GM19452 (cell line): ENCODE data around the gene ZNF462.

Source experiments
- ATAC-seq: cut with Tn5 transposase; IDR thresholded peaks from one replicate; pipeline ENCODE4 v1.9.1; 2021; ENCODE audit not compliant: unreplicated experiment

The ZNF462 gene

GRCh38 chr9:106864373-106865143, 1.6 kb downstream of the ZNF462 start:
- no peak for ATAC-seq

GRCh38 chr9:106866243-106866642, 3.3 kb downstream of the ZNF462 start:
- no peak for ATAC-seq

DNA sequence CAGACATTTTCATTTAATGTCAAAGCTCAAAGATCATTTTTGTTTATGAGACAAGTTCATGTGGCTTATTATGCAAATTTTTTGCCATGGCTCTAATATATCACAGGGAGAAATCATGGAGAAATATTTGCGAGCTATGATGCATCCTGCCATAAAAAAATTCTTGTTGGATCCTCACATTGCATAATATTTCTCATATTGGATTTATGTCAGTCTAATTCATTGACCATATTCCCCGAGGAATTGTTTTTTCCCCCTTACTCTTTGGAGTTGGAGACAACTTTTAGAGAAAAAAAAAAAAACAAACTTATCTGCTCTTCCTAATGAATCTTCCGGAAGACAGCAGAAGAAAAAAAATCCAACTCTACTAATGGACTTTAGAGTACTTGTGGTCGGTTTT, 4.3 kb downstream of the ZNF462 start:
- ATAC-seq: no peak

DNA sequence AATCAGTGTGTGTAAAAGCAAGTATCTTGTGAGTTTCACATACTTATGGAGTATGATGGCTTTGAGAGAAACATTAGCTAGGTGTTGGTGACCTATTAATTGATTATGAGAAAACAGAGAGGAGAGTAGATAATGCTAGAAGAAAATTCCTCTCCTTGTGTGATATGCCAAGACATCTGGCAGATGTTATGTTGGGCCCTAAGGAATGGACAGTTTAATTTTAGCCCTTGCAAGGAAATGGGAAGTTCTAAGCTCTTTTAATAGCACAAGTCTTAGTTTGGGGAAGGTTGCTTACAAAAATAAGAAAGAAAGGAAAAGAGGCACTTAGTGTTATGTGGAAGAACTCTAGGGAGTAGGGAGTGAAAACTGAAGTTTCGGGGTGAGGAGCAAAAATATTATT, 5.1 kb downstream of the ZNF462 start:
- no peak for ATAC-seq

DNA sequence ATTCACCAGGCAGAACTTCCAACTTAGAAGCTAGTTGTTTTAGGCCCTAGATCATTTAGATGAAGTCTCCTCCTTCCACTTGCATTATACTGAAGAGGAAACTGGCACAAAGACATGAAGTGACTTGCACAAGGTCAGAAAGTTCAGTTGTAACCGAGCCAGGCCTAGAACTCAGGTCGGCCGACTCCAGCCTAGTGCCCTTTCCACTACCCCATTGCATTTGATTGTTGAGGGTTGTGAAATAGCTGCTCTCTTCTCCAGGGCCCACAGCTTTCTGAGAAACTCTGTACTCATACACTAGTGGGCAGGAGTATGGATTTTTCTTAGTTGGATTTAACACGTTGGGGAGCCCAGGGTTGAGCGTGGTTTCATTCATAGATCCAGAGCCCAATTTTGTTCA, 5.6 kb downstream of the ZNF462 start:
- no peak for ATAC-seq

GRCh38 chr9:106869028-106869427, 6.1 kb downstream of the ZNF462 start:
- ATAC-seq: no peak

GRCh38 chr9:106869458-106869857, 6.5 kb downstream of the ZNF462 start:
- ATAC-seq: no peak

GRCh38 chr9:106872641-106873040, 9.7 kb downstream of the ZNF462 start:
- ATAC-seq: no peak

- no peak for ATAC-seq
These were observed 11.1 kb downstream of the ZNF462 start for GRCh38 chr9:106874031-106874430.

GRCh38 chr9:106874652-106875051, 11.7 kb downstream of the ZNF462 start:
- ATAC-seq: no peak

DNA sequence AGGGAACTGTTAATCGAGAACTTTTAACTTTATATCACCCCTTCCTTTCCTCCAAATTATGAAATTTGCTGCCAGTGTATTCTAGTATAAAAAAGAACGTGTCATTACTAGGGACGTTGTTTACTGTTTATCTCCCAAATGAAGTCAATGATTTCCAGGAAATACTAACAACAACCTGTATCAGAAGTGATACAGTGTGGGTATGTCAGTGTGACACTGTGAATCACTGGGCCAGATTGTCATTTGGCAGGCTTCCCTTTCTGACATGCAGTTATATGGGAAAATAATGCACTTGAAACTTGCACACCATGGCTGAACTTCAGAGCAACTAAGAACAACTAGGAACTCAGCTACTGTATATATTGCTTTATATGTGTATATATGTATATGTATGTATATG, 12.6 kb downstream of the ZNF462 start:
- ATAC-seq: no peak

- ATAC-seq: no peak
These were observed 14.4 kb downstream of the ZNF462 start for GRCh38 chr9:106877345-106877744.

GRCh38 chr9:106878081-106878837, 15.3 kb downstream of the ZNF462 start:
- ATAC-seq: no peak

DNA sequence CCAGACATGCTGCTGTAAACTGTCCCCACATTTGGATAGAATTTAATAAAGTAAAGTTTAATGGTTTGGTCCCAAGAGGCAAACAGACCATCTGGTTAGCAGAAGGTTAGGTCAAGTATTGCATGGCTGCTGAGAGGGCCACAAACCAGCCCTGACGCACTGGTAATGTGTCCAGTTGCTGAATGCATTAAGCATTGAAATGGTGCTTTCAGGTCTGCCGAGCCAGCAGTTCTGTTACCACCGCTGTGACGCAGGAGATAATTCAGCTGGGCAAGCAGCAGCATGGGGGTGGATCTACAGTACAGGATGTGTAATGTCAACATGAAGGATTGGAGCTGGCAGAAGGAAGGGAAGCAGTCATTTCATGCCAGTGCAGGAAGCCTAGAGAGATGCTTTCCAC, 16.0 kb downstream of the ZNF462 start:
- ATAC-seq: no peak

DNA sequence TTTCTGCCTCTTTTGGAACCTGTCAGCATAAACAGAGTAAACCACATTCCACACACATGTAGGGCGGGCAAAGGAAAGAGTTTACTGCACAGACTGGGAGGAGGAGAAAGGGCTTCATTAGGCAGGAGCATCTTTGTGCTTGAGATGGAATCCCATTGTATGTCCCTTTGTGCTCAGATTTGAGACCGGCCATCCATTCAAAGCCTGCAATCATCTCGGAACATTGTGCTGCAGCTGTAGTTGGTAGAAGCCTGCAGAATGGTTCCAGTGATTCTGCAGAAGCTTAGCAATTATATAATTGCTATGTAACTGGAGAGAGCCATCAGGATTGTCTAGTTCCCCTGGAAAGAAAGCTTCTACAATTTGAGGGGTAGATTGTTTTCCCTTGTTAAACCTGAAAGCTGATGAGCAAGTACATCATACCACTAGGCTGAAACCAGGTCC, 16.5 kb downstream of the ZNF462 start:
- ATAC-seq: no peak

DNA sequence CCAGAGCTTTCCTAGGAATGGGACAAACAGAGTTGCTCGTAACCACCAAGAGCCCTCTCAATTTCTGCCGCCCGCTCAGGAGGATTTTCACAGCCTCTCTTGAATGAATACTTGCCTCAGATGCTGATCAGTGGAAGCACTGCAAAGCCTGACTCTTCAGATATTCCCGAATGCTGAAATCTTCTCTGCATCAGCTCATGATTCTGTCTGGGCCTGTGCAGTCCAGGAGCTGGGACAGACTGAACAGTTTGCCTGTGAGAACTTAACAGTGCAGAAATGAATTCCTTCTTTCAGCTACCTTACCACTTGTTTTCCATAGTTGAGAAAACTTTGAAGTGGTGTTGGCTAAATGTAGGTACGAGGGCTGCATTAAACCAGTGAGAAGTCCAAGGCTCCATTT, 17.1 kb downstream of the ZNF462 start:
- ATAC-seq: no peak

DNA sequence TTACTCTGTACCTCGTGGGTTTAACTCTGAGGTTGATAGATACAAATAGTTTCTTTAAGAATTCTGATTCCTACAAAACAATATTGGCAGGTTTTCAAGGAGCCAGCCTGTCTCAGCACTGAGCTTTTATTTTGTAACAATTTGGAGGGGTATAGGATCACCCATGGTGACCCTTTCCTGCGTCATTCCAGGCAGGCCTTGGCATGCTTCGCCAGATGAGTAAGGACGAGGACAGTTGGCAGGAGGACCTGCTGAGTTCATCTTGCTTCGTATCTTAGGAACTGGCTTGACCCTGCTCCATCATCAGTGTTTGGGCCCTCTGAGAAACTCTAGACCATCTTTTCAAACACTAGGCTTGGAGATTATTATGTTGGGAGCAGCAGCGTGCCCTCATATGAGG, 17.9 kb downstream of the ZNF462 start:
- no peak for ATAC-seq

- ATAC-seq: no peak
These were observed 20.1 kb downstream of the ZNF462 start for GRCh38 chr9:106883030-106883429.

DNA sequence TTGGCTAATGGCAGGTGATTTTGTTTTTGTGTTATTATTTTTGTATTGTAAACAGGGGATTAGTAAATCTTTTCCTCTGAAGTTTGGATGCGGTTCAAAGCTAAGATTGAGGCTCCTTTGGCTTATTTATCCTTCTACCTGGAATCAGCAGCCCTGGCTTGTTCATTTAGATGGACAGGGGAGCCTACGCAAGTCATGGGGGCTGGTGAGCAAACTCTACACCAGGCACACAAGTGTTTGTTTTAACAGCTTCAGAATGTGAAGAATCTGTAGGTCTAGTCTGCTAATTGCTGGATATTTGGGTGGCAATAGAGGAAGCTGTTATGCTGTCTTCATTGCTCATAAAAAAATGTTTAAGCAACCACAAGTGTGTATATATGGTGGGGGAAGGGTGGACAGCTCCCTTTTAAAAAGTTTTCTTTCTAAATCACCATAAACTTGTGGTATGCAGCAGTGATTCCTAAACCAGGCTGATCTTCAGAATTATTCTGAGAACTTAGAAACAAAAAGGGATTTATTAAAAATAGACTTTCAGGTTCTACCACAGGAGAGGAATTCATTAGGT, 20.7 kb downstream of the ZNF462 start:
- no peak for ATAC-seq

DNA sequence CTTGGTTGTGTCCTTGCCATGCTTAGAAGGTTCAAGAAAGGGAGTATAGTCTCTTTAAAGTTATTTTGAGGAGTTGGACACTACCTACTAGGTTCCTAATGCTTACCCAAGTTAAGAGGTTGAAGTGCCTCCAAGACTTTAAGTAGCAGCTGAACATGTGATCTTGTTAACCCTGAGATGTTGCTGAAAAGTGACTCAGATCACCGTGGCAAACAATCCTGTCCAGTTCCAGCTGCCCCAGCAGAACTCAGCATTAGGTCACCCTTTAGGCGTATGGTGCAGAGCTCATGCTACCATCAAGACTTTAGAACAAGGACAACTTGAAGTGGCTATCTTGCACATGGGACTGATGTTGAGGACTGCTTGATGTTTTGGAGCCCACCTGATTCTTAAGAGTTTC, 22.5 kb downstream of the ZNF462 start:
- no peak for ATAC-seq

- ATAC-seq: no peak
These were observed 23.4 kb downstream of the ZNF462 start for GRCh38 chr9:106886111-106887046.
